K562 (cell line): ENCODE measurements around the gene PUM1. TPM values are rescaled to one million over a fixed set of nuclear protein-coding genes. Genes with fewer than 3 reads are reported as not detected.
A peak's percentile ranks its signal among the peaks of the same experiment; 100 is the strongest.

Experiments used
- ATAC-seq: fragments of 200-7000 bp; cut with Tn5 transposase; 3 replicates; pipeline ENCODE4 v1.9.1; 2020; ENCODE audit warnings: moderate library complexity
- BruUV-seq: library from RNA; stranded (reverse); fragments of 400-500 nt; replicated peaks from 2 replicates; lab custom pipeline; 2021; lab: Mats Ljungman, UMichigan
- CTCF ChIA-PET: fragments of 300-600 bp; formaldehyde crosslinking; extraction: SDS; loops from one replicate; lab custom pipeline; 2021; ENCODE audit warnings: low intra/inter-chr PET ratio; lab: Yijun Ruan, JAX
- POLR2A ChIA-PET: fragments of 300-600, 350-650 bp; sonication (Branson Sonifier 250); formaldehyde crosslinking; extraction: SDS; loops from one replicate; lab custom pipeline; 2021; ENCODE audit warnings: antibody characterized with exemption, inconsistent platforms; lab: Yijun Ruan, JAX
- DNase-seq, 4 experiments: peaks; one replicate each; pipeline versions ENCODE4 v3.0.0 to v3.0.0-alpha.2; 2011 to 2018; ENCODE audit warnings: low spot score in 3 of 4, mixed read lengths in 3 of 4; ENCODE audit errors: extremely low read depth in 1 of 4
- FAIRE-seq: peaks from 2 replicates; lab custom pipeline; 2011; peaks lifted over from hg19 to GRCh38; lab: Jason Lieb, UNC
- H2AFZ ChIP-seq: 2 replicates; pipeline ENCODE4 v1.6.0; 2011; ENCODE audit warnings: low read depth, low read length, control low read depth, inconsistent platforms
- H3K27ac ChIP-seq: fragments of 200-600 bp; 3 replicates; pipeline ENCODE4 v1.8.0; 2011; ENCODE audit warnings: low read depth, mild to moderate bottlenecking, control low read depth, inconsistent platforms, low read length, moderate library complexity, mixed read lengths; ENCODE audit errors: extremely low read depth
- H3K27me3 ChIP-seq, 2 experiments: fragments of 300-600 bp in 1 of 2; 2 replicates in 1 of 2; 3 replicates in 1 of 2; pipeline versions ENCODE4 v1.6.0 to v1.8.0; 2011; ENCODE audit warnings: inconsistent platforms in 2 of 2, low read length in 2 of 2, mild to moderate bottlenecking in 1 of 2, mixed read lengths in 1 of 2, moderate library complexity in 1 of 2; ENCODE audit not compliant: control insufficient read depth in 2 of 2, insufficient read depth in 2 of 2
- H3K36me3 ChIP-seq: fragments of 300-600 bp; 3 replicates; pipeline ENCODE4 v1.8.0; 2011; ENCODE audit warnings: mild to moderate bottlenecking, low read length, inconsistent platforms; ENCODE audit not compliant: control insufficient read depth, insufficient read depth
- H3K4me1 ChIP-seq, 2 experiments: fragments of 200-600 bp in 1 of 2; replicated peaks in 1 of 2; 2 replicates in 1 of 2; 3 replicates in 1 of 2; pipeline versions ENCODE4 v1.5.1 to v1.8.0; 2011; ENCODE audit warnings: inconsistent platforms in 2 of 2, low read length in 2 of 2, mild to moderate bottlenecking in 1 of 2, mixed read lengths in 1 of 2, moderate library complexity in 1 of 2; ENCODE audit not compliant: control insufficient read depth in 2 of 2, insufficient read depth in 2 of 2
- H3K4me2 ChIP-seq: 2 replicates; pipeline ENCODE4 v1.6.1; 2011; ENCODE audit warnings: low read length, control low read depth, inconsistent platforms, mixed read lengths; ENCODE audit not compliant: insufficient read depth
- H3K4me3 ChIP-seq: fragments of 200-600 bp; sonication (generic), shearing (Covaris generic); 2 replicates; pipeline ENCODE4 v1.5.1; 2016; ENCODE audit warnings: control low read depth, inconsistent platforms
- H3K79me2 ChIP-seq: fragments of 200-600 bp; 3 replicates; pipeline ENCODE4 v1.8.0; 2011; ENCODE audit warnings: low read length, inconsistent platforms; ENCODE audit not compliant: control insufficient read depth, insufficient read depth
- H3K9ac ChIP-seq, 2 experiments: 2 replicates each; pipeline versions ENCODE4 v1.6.0 to v1.6.1; 2011; ENCODE audit warnings: low read depth in 2 of 2, low read length in 2 of 2, control low read depth in 1 of 2, inconsistent platforms in 1 of 2, mild to moderate bottlenecking in 1 of 2, mixed read lengths in 1 of 2; ENCODE audit not compliant: insufficient read depth in 1 of 2
- H3K9me1 ChIP-seq: one replicate; pipeline ENCODE4 v1.6.0; 2011; ENCODE audit warnings: inconsistent platforms, mild to moderate bottlenecking, low read length, moderate library complexity; ENCODE audit not compliant: control insufficient read depth, insufficient read depth
- H3K9me3 ChIP-seq: replicated peaks from 2 replicates; pipeline ENCODE4 v1.5.1; 2011; ENCODE audit warnings: low read depth, low read length, inconsistent platforms; ENCODE audit not compliant: control insufficient read depth, insufficient read depth
- H4K20me1 ChIP-seq: replicated peaks from 2 replicates; pipeline ENCODE4 v1.6.1; 2011; ENCODE audit warnings: low read length, inconsistent platforms, mixed read lengths; ENCODE audit not compliant: control insufficient read depth, insufficient read depth
- BRD4 ChIP-seq: fragments of 200-600 bp; sonication (generic); IDR thresholded peaks from 2 replicates; pipeline ENCODE4 v1.6.1; 2017; ENCODE audit warnings: inconsistent platforms
- CREM ChIP-seq: IDR thresholded peaks from 2 replicates; pipeline ENCODE4 v1.6.1; 2014; ENCODE audit warnings: antibody characterized with exemption, low read depth
- KAT8 ChIP-seq: fragments of 450-650 bp; IDR thresholded peaks from 2 replicates; pipeline ENCODE4 v1.6.1; 2016; ENCODE audit warnings: low read depth, mild to moderate bottlenecking
- RHOXF2B ChIP-seq: fragments of 250-450 bp; sonication (Bioruptor Pico); conservative IDR thresholded peaks from 2 replicates; pipeline ENCODE4 v1.5.1; 2021
- TRIM24 ChIP-seq, 2 experiments: fragments of 450-650 bp; IDR thresholded peaks; 2 replicates each; pipeline ENCODE4 v1.6.1; 2016
- ZBTB33 ChIP-seq: sonication (generic); formaldehyde crosslinking; IDR thresholded peaks from 2 replicates; pipeline ENCODE4 v1.8.1; 2023; ENCODE audit warnings: mild to moderate bottlenecking, missing genetic modification reagents
- ZNF77 ChIP-seq: fragments of 250-450 bp; sonication (Bioruptor Pico); IDR thresholded peaks from 2 replicates; pipeline ENCODE4 v1.5.0; 2020
- WGBS: fragments of 100-300 bp; shearing (Covaris generic); methylation state at CpG from one replicate; pipeline ENCODE4 v1.1.6; 2016; ENCODE audit warnings: low coverage, mixed read lengths; ENCODE audit not compliant: insufficient coverage; ENCODE audit errors: missing lambda C conversion rate; 5-methylcytosine and 5-hydroxymethylcytosine counted together
- in situ Hi-C: fragments of 300-500 bp; cut with MboI; formaldehyde crosslinking; loops from 4 replicates; pipeline ENCODE4 v1.15.0; 2018; ENCODE audit warnings: inconsistent platforms, mixed read lengths
- intact Hi-C: fragments of 100-400 bp; cut with micrococcal nuclease; formaldehyde crosslinking; loops from 2 replicates; pipeline ENCODE4 v1.14.2; 2022
- polyA plus RNA-seq, 8 experiments: library from polyadenylated mRNA; depleted of rRNA in 4 of 8; stranded (reverse) in 5 of 8; unstranded in 3 of 8; fragments of >200 nt; fragmentation: Nextera tagmentation in 2 of 8; fragmentation: Illumina TruSeq in 1 of 8; extraction: Ambion mirVana in 2 of 8; extraction: Trizol in 1 of 8; gene quantifications; 2 replicates each; pipeline versions ENCODE4 v1.2.1 to v1.2.3, GENCODE V29; 2011 to 2014; ENCODE audit warnings: inconsistent platforms in 1 of 8, missing spikeins in 1 of 8
- total RNA-seq, 7 experiments: library from RNA; depleted of rRNA in 6 of 7; stranded (reverse); fragments of >200 nt in 6 of 7; fragmentation: Illumina TruSeq in 2 of 7; extraction: Trizol in 2 of 7; gene quantifications; 2 replicates each; pipeline versions ENCODE4 v1.2.1 to v1.2.3, GENCODE V29; 2011 to 2021; ENCODE audit warnings: low replicate concordance in 1 of 7
- TF ChIP-seq, protein P1 (sequence below): fragments of 450-650 bp; IDR thresholded peaks from 2 replicates; pipeline ENCODE4 v1.6.1; 2016

PUM1 gene
- total and polyA plus RNA-seq, 9 of the 15 experiments (the other 6 are each of a cell fraction or from before 2014, with no cell fraction given) = 37.7 to 104 (median 55.7) TPM

GRCh38 chr1:30891227-30891552, 174.3 kb downstream of the PUM1 start:
- 85% methylated on average over 5 of the region's 5 CpGs for WGBS
- Histone ChIP-seq H3K9me1 (no peaks in the 10 kb centered on the region), H3K9ac (peak overlapping the region in 1 of 2 experiments; percentile 14; a peak in 1 of 4 replicates), H4K20me1 (no peaks in the 10 kb centered on the region; the same call in 1 of the 2 replicates), H3K36me3 (peaks cover 3% of the 10 kb centered on the region; the same call in 1 of the 3 replicates), H3K4me3 (no peak overlapping the region), H3K9me3 (no peaks in the 10 kb centered on the region; the same call in 1 of the 2 replicates), H2AFZ (no peak overlapping the region), H3K4me2 (no peak overlapping the region), H3K27ac (no peak overlapping the region), H3K79me2 (0 out of 3 replicates have a peak, but pooled peaks cover 7% of the 10 kb centered on the region), H3K4me1 (peaks cover 54 to 62% of the 10 kb centered on the region in 2 experiments), H3K27me3 (no peaks in the 10 kb centered on the region)
- in situ Hi-C loops = no loop called here
- no peak for FAIRE-seq
- BruUV-seq = no TSS peak
- DNase-seq = no peak
- TF ChIP-seq RHOXF2B (CRISPR knock-in tag) = no peak
- TF ChIP-seq TRIM24 (IDR thresholded peaks at IDR 0.05) = no peak
- no peak for TF ChIP-seq CREM
- TF ChIP-seq KAT8 = no peak
- TF ChIP-seq ZNF77 (CRISPR knock-in tag) = no peak
- no peak for TF ChIP-seq BRD4
- TF ChIP-seq, protein P1, sequence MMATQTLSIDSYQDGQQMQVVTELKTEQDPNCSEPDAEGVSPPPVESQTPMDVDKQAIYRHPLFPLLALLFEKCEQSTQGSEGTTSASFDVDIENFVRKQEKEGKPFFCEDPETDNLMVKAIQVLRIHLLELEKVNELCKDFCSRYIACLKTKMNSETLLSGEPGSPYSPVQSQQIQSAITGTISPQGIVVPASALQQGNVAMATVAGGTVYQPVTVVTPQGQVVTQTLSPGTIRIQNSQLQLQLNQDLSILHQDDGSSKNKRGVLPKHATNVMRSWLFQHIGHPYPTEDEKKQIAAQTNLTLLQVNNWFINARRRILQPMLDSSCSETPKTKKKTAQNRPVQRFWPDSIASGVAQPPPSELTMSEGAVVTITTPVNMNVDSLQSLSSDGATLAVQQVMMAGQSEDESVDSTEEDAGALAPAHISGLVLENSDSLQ = no peak
- peak; percentile 75; the same call in 1 of the 2 replicates for TF ChIP-seq ZBTB33 (CRISPR knock-in tag)
- ATAC-seq = no peak
- POLR2A ChIA-PET = no interaction called here
- intact Hi-C loops = no loop called here
- CTCF ChIA-PET = no interaction called here
